ENCODE results near the gene GNAZ.

GNAZ gene

GRCh38 chr22:23166042-23166831, 95.9 kb downstream of the GNAZ start:
- Histone ChIP-seq H3K4me3 (ENCODE audit: extremely low read depth, insufficient read depth, low read length, poor library complexity, severe bottlenecking) (no peak overlapping the region), H3K36me3 (ENCODE audit: control insufficient read depth, insufficient read depth, low read length) (no peaks in the 10 kb centered on the region), H3K4me1 (ENCODE audit: control insufficient read depth, insufficient read depth, low read length, poor library complexity, severe bottlenecking) (no peaks in the 10 kb centered on the region), H3K27ac (ENCODE audit: low read depth, low read length, severe bottlenecking) (no peak overlapping the region), H3K9me3 (ENCODE audit: control insufficient read depth, low read length) (no peaks in the 10 kb centered on the region)
- 79 to 95% methylated on average over 3 to 4 of the region's 6 CpGs for WGBS, 2 experiments (ENCODE audit: insufficient coverage in 2 of 2)

DNA sequence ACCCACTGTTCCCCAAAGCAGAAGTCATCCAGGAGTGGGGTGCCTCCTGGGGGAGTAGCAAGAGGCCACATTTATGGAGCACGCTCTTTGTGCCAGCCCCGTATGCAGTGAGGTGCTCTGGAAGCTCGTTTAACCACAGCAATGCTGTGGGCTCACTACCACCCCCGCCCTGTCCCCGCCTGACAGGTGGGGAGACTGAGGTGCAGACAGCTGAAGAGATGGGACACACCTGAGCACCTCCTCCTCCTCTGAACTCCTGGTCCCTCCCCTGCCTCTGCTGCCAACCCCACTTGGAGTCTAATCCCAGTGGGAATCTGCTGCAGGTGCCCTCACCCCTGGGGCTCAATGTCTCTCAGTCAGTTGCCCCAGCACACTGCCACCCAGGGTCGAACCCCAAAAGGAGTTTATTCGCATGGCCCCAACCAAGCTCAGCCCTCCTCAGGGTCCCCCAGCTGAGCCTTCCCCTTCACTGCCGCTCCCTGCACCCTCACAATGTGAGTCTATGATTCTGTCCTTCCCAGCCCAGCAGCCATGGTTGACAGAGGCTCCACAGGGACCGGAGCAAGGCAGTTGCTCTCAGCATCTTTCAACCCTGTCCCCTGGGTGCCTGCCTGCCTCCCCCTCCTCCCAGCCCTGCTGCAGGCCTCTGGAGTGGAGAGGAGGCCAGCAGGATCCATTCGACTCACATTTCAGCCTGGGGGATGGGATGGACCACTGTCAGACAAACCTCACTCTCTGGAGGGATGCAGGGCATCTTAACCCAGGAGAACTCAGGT, 96.7 kb downstream of the GNAZ start:
- 78 to 86% methylated on average over 8 of the region's 10 CpGs for WGBS, 2 experiments (ENCODE audit: insufficient coverage in 2 of 2)
- no peak overlapping the region for H3K4me3 ChIP-seq (ENCODE audit: extremely low read depth, insufficient read depth, low read length, poor library complexity, severe bottlenecking)
- no peak overlapping the region for H3K27ac ChIP-seq (ENCODE audit: low read depth, low read length, severe bottlenecking)
- no peaks in the 10 kb centered on the region for H3K9me3 ChIP-seq (ENCODE audit: control insufficient read depth, low read length)
- H3K4me1 ChIP-seq (ENCODE audit: control insufficient read depth, insufficient read depth, low read length, poor library complexity, severe bottlenecking), result no peaks in the 10 kb centered on the region
- H3K36me3 ChIP-seq (ENCODE audit: control insufficient read depth, insufficient read depth, low read length), result no peaks in the 10 kb centered on the region

DNA sequence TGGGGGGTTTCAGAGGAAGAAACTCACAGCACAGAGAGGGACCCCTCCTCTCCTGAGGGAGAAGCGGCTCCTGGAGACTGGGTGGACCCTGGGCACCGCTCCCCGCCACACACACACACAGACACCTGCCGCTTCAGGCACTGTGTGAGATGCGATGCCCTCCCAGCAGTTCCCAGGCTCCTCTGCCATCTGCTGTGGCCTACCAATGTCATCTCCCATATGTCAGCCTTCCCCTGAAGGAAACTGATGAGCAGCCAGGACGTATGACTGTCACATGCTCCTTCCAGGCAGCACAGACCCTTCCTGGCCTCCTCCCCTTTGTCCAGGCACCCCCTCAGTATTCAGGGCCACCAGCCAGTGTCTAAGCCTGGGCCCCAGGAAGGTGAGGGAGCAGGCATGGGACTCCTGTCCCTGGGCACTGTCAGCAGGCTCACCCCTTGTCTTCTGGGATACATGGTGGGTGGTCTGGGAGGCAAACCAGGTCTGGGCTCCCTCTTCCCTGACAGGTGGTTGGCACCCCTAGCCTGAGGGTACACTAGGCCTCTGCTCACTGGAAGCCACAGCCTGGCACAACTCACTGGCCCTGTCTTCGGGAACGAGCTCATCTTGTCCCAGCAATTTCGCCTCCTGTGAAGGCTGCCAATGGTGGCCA, 98.2 kb downstream of the GNAZ start:
- H3K27ac ChIP-seq (ENCODE audit: low read depth, low read length, severe bottlenecking), result no peak overlapping the region

DNA sequence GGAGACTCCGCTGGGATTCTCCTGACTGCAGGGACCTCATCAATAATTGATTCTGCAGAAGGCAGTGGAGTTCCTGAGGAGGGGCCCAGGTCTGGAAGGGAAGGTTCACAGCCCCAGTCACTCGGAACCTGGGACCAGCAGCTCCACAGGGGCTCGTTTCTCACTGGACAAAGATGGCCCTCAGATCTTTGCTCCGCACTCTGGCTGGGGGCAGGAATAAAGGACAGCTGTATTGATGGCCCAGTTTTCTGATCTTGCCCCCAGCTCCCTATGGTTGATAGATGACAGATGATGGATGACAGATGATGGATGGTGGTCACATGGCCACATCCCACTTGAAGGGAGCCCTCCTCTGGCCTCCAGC, 98.7 kb downstream of the GNAZ start:
- H3K36me3 ChIP-seq (ENCODE audit: control insufficient read depth, insufficient read depth, low read length), result no peaks in the 10 kb centered on the region
- no peak overlapping the region for H3K4me3 ChIP-seq (ENCODE audit: extremely low read depth, insufficient read depth, low read length, poor library complexity, severe bottlenecking)
- 60 to 80% methylated on average over 1 to 4 of the region's 4 CpGs for WGBS, 2 experiments (ENCODE audit: insufficient coverage in 2 of 2)
- H3K9me3 ChIP-seq (ENCODE audit: control insufficient read depth, low read length), result no peaks in the 10 kb centered on the region
- no peak overlapping the region for H3K27ac ChIP-seq (ENCODE audit: low read depth, low read length, severe bottlenecking)
- no peaks in the 10 kb centered on the region for H3K4me1 ChIP-seq (ENCODE audit: control insufficient read depth, insufficient read depth, low read length, poor library complexity, severe bottlenecking)

More for the DNA sequence above, 98.2 kb downstream of the GNAZ start:
- Histone ChIP-seq H3K36me3 (ENCODE audit: control insufficient read depth, insufficient read depth, low read length) (no peaks in the 10 kb centered on the region), H3K4me1 (ENCODE audit: control insufficient read depth, insufficient read depth, low read length, poor library complexity, severe bottlenecking) (no peaks in the 10 kb centered on the region), H3K9me3 (ENCODE audit: control insufficient read depth, low read length) (no peaks in the 10 kb centered on the region), H3K4me3 (ENCODE audit: extremely low read depth, insufficient read depth, low read length, poor library complexity, severe bottlenecking) (no peak overlapping the region)
- WGBS, 2 experiments (ENCODE audit: insufficient coverage in 2 of 2), result 90 to 94% methylated on average over 9 of the region's 9 CpGs
